GM19099 (cell line): ENCODE data around the gene GORASP2.

Experiments
- POLR2A ChIP-seq: IDR thresholded peaks from 3 replicates; pipeline ENCODE4 v1.6.1; 2011; ENCODE audit warnings: low read depth; ENCODE audit not compliant: insufficient read length; ENCODE audit errors: extremely low read depth

Gene GORASP2

GRCh38 chr2:170940066-170940465 is 11.0 kb downstream of the GORASP2 start:
- no peak for TF ChIP-seq POLR2A

DNA sequence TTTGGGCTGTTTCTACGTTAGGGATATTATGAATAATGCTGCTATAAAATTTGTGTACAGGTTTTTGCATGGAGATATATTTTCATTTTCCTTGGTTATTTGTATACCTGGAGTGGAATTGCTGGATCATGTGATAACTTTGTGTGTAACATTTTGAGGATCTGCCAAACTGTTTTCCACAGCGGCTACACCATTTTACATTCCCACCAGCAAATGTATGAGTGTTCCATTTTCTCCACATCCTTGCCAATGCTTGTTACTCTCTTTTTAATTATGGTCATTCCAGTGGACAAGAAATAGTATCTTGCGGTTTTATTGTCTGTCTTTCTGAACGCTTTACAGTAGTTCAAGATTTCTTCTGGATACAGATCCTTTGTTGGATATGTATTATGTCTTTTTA is 13.6 kb downstream of the GORASP2 start:
- TF ChIP-seq POLR2A: no peak

GRCh38 chr2:170943041-170943440 is 14.0 kb downstream of the GORASP2 start:
- no peak for TF ChIP-seq POLR2A

DNA sequence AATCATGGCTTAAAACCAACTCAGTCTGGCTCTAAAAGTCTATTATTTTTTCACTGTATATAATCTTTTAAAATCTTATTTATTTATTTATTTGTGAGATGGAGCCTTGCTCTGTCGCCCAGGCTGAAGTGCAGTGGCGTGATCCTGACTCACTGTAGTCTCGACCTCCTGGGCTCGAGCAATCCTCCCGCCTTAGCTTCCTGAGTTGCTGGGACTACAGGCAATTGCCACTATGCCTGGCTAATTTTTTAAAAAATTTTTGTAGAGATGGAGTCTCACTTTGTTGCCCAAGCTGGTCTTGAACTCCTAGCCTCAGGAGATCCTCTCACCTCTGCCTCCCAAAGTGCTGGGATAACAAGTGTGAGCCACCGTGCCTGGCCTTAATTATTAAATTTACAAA is 14.5 kb downstream of the GORASP2 start:
- no peak for TF ChIP-seq POLR2A

DNA sequence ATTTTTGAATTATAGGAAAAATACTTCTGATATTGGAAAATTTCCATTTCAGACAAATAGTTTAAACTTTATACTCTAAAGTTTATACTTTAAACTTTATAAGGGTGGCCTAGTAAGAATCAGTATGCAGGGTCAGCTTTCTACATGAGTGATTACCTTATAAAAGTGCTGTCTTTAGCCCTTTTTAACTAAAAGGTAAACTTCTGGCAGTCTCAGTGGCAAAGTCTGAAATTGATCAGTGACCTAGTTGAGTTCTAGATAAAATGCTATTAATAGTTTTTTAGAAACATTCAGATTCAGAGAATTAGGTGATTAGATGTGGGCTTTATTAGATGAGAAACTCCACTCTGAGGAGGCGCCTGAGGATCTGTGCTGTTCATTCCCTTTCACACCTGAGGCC is 15.5 kb downstream of the GORASP2 start:
- TF ChIP-seq POLR2A: no peak

DNA sequence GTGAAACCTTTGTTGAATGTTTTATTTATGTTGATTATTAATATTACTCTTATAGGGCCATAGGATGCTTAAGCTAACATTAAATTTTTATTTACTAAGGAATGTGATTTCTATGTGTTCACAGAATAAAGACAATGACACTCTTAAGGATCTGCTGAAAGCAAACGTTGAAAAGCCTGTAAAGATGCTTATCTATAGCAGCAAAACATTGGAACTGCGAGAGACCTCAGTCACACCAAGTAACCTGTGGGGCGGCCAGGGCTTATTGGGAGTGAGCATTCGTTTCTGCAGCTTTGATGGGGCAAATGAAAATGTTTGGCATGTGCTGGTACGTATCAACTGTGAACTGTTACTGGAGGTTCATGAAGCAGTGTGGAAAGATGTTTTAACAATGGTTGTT is 20.4 kb downstream of the GORASP2 start:
- no peak for TF ChIP-seq POLR2A

- no peak for TF ChIP-seq POLR2A
Measured at GRCh38 chr2:170950221-170950761, 21.2 kb downstream of the GORASP2 start.

DNA sequence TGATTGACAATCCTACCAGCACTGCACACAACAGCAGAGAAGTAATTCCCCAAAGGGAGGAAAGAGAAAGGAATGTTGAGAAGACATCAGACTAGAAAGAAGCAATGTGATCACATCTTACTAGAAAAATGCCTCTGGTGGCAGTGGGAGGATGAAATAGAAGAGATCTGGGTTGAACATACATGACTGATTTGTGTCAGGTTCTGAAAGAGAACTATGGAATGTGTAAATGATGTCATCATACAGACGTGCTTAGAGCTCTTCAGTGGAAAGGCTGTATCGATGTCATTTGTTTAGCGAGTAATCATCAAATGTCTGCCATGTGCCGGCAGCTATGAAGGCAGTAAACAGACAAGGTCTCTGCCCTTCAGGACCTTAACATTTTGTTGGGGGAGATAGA is 24.9 kb downstream of the GORASP2 start:
- TF ChIP-seq POLR2A: no peak

GRCh38 chr2:170963386-170963785 is 34.3 kb downstream of the GORASP2 start:
- no peak for TF ChIP-seq POLR2A

DNA sequence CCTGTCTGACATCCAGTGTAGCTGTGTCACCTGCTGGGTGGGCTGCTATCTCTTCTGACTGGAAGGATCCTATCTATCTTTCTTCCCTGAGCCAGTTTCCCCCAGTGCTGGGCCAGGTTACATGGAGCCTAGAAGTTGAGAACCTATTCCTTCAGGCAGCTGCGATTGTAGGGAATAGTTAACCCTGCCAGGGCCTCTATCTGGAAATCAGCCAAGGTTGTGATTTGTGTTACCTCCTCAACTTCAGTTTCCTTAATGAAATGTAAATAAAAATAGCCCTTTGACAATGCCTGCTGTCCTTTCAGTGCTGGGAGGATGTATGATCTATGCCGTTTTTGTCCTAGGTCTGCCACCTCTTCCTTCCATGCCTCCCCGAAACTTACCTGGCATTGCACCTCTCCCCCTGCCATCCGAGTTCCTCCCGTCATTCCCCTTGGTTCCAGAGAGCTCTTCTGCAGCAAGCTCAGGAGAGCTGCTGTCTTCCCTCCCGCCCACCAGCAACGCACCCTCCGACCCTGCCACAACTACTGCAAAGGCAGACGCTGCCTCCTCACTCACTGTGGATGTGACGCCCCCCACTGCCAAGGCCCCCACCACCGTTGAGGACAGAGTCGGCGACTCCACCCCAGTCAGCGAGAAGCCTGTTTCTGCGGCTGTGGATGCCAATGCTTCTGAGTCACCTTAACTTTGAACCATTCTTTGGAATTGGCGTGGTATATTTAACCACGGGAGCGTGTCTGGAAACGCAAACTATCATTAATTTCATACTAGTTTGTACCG is 36.6 kb downstream of the GORASP2 start:
- TF ChIP-seq POLR2A: no peak

DNA sequence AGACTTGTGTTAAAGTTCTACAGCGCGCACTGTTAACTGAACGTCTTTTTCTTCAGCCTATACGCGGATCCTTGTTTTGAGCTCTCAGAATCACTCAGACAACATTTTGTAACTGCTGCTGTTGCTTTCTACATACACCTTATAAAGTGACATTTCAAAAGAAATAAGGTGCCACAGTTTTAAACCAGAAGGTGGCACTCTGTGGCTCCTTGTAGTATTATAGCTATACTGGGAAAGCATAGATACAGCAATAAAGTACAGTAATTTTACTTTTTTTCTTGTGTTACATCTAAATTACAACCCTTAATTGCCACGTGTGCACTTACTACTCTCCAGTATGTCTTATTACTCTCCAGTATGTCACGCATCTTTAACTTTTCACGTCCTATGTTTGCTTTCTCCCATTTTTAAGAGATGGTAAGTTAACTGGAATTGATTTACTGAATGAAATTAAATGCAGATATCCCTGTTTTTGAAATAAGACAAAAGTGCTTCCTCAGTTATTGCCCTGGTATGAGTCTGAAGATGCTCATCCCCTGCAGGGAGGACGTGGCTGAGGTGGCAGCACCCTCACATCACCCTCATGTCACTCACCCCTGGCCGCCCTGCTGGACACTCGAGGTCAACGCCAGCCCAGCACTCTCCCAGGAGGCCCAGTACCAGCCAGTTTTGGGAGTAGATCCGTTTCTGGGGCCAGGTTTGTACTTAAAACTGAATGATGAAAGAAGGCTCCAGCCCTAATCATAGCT is 37.8 kb downstream of the GORASP2 start:
- no peak for TF ChIP-seq POLR2A

- TF ChIP-seq POLR2A: no peak
Measured at GRCh38 chr2:170967553-170967952, 38.5 kb downstream of the GORASP2 start.

- TF ChIP-seq POLR2A: no peak
Measured at GRCh38 chr2:170968205-170969003, 39.4 kb downstream of the GORASP2 start.

- no peak for TF ChIP-seq POLR2A
Measured at GRCh38 chr2:170969030-170969429, 40.0 kb downstream of the GORASP2 start.

DNA sequence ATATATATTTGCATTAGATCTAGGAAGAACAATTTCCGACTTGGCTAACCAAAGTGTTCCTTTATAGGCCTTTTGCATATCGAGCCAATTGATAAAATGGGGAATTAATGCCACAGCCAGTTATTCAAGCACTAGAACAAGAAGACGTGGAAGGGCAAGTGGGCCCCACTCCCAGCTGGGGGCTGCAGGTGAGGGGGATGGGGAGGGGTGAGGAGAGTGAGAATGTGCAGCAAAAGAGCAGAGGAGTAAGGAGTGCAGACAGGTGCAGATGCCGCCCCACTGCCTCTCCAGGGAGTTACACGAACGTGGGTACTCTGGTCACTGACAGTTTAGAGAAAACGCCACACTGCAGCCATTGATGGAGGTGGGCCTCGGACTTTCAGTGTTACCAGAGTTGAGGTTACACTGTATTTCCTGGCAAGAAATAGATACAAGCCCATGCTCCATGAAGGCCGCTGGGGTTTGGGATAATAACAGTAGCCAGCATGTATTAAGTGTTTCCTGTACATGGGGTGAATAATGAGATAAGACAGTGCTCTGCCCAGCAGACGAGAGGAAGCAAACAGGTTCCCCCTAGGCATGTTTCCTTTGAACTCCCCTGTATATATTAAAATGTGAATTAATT is 40.9 kb downstream of the GORASP2 start:
- TF ChIP-seq POLR2A: no peak

GRCh38 chr2:170971071-170971470 is 42.0 kb downstream of the GORASP2 start:
- TF ChIP-seq POLR2A: no peak
